ENCODE data around the gene PLCD3.
A peak's percentile ranks its signal among the peaks of the same experiment; 100 is the strongest.

PLCD3 gene

DNA sequence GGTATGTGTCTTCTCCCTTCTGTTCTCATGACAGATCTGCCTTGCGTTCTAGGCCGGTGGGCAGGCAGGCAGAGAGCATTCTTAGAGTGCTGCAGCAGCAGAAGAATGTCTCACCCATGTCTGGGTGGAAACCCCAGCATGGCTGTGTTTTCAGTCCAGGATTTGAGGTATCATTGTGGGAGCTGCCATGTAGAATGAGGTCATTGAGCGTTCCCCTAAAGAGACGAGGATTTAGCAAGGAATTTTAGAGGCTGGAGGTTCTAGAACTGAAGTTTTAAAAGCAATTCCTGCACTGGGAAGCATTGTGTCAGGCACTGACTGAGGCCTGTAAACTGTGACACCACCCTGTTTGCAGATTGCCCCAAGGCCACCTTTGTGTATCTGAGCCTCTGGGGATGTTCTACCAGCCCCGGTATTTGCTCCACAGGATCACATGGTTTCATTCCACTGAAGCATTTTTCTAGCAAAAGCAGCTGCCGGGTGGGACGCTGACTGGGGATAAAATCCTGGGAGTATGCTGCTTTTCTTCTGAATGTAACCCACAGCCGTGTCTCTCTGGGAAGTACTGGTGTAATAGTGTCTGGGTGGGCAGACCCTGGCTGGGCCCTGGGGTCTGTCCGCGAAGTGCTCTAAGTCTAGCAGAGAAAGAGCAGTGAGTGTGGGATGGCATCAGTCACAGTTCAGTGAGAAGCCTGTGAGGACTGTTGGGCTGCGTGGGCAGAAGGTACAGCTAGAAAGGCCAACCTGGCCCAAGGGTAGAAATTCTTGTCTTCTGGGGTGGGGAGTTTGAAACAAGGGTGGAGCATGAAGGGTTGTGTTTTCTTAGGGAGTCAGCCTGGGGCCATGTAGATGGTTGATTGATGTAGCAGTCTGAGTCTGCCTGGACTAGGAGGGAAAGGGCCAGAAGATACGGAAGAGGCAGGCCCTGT, 30.2 kb downstream of the PLCD3 start:
- DNase-seq: no peak

GRCh38 chr17:45101546-45101882, 30.8 kb downstream of the PLCD3 start:
- no peak for DNase-seq

DNA sequence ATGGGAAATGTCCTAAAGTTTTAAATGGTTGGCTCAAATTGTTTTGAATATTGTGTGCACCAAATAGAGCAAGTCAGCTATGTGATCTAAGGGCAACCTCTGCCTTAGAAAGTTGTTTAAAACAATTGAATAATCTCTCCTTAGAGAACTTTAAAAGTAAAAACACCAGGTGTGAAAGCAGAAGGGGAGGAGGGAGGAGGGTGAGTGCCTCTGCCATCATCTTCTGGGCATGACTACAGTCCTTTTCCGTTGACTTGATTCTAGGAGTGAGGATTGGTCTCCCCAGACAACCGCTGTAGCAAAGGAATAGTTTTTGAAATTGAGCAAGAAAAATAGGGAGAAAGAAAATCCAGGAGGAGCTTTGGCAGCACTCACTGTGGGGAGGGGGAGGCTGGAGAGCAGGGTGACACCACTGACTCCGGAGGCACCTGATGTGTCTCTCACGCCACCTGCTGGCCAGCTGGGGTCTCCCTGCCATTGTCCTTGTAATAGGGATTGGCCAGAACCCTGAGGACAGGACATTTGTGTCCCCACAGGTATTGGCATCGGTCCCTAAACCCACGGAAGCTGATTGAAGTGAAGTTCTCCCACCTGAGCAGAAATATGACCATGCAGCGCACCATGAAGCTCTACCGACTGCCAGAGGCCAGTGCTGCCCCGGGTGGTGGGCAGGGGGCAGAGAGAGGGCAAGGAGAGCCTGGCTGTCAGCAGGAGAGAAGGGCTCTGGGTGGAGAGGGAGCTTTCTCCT, 33.3 kb downstream of the PLCD3 start:
- peak; percentile 68 for DNase-seq

GRCh38 chr17:45098081-45098868, 34.0 kb downstream of the PLCD3 start:
- no peak for DNase-seq

GRCh38 chr17:45096926-45097325, 35.4 kb downstream of the PLCD3 start:
- no peak for DNase-seq

GRCh38 chr17:45096141-45096540, 36.2 kb downstream of the PLCD3 start:
- peak; percentile 30 for DNase-seq

DNA sequence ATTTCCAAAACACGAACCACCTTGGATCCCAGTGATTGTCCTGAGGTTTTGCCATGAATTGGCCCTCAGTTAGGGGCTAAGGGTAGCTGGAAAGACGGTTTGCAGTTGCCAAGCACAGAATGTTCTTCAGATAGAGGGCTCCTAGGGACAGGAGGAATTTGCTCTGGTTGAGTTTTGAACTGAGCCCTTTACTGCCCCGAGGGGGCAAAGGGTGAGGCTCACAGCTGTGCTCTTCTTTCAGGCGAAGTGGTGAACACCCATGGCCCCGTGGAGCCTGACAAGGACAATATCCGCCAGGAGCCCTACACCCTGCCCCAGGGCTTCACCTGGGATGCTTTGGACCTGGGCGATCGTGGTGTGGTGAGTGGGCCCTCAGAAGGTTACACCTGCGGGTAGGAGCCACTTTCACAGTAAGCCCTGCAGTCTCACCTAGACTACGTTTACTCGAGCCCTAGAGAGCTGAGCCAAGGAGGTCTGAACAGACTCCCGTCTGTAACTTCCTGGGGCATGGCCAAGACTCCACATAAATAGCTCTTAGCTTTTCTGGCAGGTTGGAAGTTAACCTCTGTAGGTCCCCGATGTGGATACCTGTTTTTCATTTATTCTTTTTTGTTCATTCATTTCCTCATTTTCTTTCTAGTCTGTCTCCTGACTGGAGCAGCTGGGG, 38.7 kb downstream of the PLCD3 start:
- DNase-seq: no peak

- DNase-seq: peak; percentile 98
These were observed 39.3 kb downstream of the PLCD3 start for GRCh38 chr17:45092911-45093430.

- peak; percentile 27 for DNase-seq
These were observed 40.4 kb downstream of the PLCD3 start for GRCh38 chr17:45091778-45092425.

GRCh38 chr17:45090711-45091110, 41.6 kb downstream of the PLCD3 start:
- DNase-seq: no peak

GRCh38 chr17:45088741-45089140, 43.6 kb downstream of the PLCD3 start:
- DNase-seq: no peak

DNA sequence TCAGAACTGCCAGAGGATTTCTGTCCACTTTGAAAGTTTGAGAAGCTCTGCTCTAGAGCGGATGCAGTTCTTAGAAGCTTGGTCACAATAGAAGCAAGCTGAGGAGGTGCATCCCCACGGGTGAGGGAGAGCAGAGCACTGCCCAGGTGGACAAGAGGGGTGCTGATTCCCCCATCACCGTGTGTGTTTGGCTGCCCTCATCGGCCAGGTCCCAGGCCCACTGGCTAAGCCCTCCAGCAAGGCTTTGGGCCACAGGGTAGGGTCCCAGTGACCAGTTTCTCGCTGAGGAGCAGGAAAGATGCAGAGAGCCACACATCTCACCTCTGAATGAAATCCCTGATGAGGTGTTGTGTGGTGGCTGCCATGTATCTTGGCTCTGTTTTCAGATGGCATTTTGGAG, 44.3 kb downstream of the PLCD3 start:
- no peak for DNase-seq

- peak; percentile 28 for DNase-seq
These were observed 44.8 kb downstream of the PLCD3 start for GRCh38 chr17:45087504-45087975.

DNA sequence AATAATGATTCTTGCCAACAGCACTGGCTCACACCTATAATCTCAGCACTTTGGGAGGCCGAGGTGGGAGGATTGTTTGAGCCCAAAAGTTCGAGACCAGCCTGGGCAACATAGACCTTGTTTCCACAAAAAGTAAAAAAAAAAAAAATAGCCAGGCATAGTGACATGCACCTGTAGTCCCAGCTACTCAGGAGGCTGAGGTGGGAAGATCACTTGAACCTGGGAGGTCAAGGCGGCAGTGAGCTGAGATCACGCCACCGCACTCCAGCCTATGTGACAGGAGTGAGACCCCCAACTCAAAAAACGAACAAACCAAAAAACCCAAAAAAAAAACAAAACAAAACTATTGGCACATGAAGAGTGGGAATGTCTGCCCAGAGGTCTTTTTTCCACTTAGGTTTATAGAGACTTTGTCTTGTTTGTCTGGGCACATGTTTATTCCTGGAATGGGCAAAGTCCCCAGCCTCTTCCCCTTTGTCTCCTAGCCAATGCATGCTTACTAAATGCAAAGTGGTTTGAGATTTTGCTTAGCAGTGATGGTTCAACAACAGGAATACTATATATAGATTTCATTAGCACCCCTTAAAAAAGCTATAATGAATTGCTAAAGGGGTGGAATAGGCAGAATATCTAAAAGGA, 45.3 kb downstream of the PLCD3 start:
- DNase-seq: no peak

- DNase-seq: no peak
These were observed 45.9 kb downstream of the PLCD3 start for GRCh38 chr17:45086391-45086790.

- DNase-seq: no peak
These were observed 51.1 kb downstream of the PLCD3 start for GRCh38 chr17:45081047-45081703.

DNA sequence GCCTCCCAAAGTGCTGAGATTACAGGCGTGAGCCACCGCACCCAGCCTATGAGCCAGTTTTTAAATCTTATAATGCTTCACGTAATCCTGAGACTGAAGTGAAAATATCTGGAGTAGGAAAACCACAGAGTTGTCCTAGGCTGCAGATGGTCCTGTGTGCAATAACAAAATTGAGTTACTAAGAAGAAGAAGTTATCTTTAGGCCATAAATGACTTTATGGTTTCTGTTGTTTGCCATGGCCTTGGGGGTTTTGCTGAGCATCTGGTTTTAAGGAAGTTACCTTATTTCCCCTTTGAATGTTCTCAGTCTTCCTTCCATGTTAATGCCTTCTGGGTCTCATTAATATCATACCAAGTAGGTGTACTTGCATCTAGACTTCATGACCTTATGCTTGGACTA, 54.7 kb downstream of the PLCD3 start:
- no peak for DNase-seq

- peak; percentile 96 for DNase-seq
These were observed 58.8 kb downstream of the PLCD3 start for GRCh38 chr17:45073414-45074070.

- DNase-seq: no peak
These were observed 61.5 kb downstream of the PLCD3 start for GRCh38 chr17:45070809-45071208.

GRCh38 chr17:45070001-45070400, 62.3 kb downstream of the PLCD3 start:
- no peak for DNase-seq
